HL-60 (cell line): ENCODE data around the gene NOP9.

Experiments used
- DNase-seq, 2 experiments: peaks; one replicate each; pipeline ENCODE4 v3.0.0-alpha.2; 2010 to 2020; ENCODE audit warnings: low read depth in 1 of 2, low spot score in 1 of 2
- H3K27ac ChIP-seq: fragments of 250-450 bp; sonication (Bioruptor Pico); replicated peaks from 2 replicates; pipeline ENCODE4 v1.5.1; 2020; ENCODE audit warnings: mild to moderate bottlenecking, moderate library complexity
- H3K27me3 ChIP-seq: fragments of 250-450 bp; sonication (Bioruptor Pico); 2 replicates; pipeline ENCODE4 v1.5.1; 2021; ENCODE audit warnings: mild to moderate bottlenecking, moderate library complexity; ENCODE audit not compliant: insufficient read depth, poor library complexity, severe bottlenecking
- H3K4me3 ChIP-seq: replicated peaks from 2 replicates; pipeline ENCODE4 v1.5.1; 2011; ENCODE audit warnings: mild to moderate bottlenecking, control low read depth, low read length; ENCODE audit not compliant: insufficient read depth
- CTCF ChIP-seq: IDR thresholded peaks from one replicate; pipeline ENCODE4 v1.5.1; 2011; ENCODE audit warnings: low read length, control low read depth, inconsistent platforms; ENCODE audit not compliant: insufficient read depth
- GABPA ChIP-seq: IDR thresholded peaks from 2 replicates; pipeline ENCODE4 v1.6.1; 2012; ENCODE audit warnings: low read depth
- POLR2AphosphoS5 ChIP-seq: IDR thresholded peaks from 2 replicates; pipeline ENCODE4 v1.6.1; 2012; ENCODE audit warnings: low read depth
- REST ChIP-seq: IDR thresholded peaks from 2 replicates; pipeline ENCODE4 v1.6.1; 2012; ENCODE audit warnings: low read depth; ENCODE audit not compliant: insufficient replicate concordance
- SPI1 ChIP-seq: IDR thresholded peaks from 2 replicates; pipeline ENCODE4 v1.6.1; 2012; ENCODE audit warnings: low read depth, mild to moderate bottlenecking, borderline replicate concordance

NOP9 gene

GRCh38 chr14:24258119-24258518 lies 41.5 kb upstream of the NOP9 start:
- TF ChIP-seq POLR2AphosphoS5 (no peak), CTCF (no peak), REST (no peak), GABPA (no peak), SPI1 (no peak)

GRCh38 chr14:24258548-24259265 lies 40.9 kb upstream of the NOP9 start:
- TF ChIP-seq CTCF (no peak), REST (no peak), SPI1 (no peak), GABPA (no peak), POLR2AphosphoS5 (no peak)
- H3K4me3 ChIP-seq, result no peak overlapping the region
- H3K27ac ChIP-seq, result no peak overlapping the region

More at GRCh38 chr14:24258119-24258518, 41.5 kb upstream of the NOP9 start:
- DNase-seq, result no peak
- no peaks in the 10 kb centered on the region for H3K27me3 ChIP-seq
- no peak overlapping the region for H3K4me3 ChIP-seq
- no peak overlapping the region for H3K27ac ChIP-seq

GRCh38 chr14:24259282-24260025 lies 40.2 kb upstream of the NOP9 start:
- DNase-seq, result no peak
- no peak for TF ChIP-seq GABPA
- no peak for TF ChIP-seq CTCF
- Histone ChIP-seq H3K4me3 (no peak overlapping the region), H3K27me3 (no peaks in the 10 kb centered on the region), H3K27ac (no peak overlapping the region)

More at GRCh38 chr14:24258548-24259265, 40.9 kb upstream of the NOP9 start:
- H3K27me3 ChIP-seq, result no peaks in the 10 kb centered on the region
- DNase-seq, result no peak
